PFSK-1 (cell line): ENCODE results near the gene NTM.

Experiments
- POLR2AphosphoS5 ChIP-seq: IDR thresholded peaks from 2 replicates; pipeline ENCODE4 v1.6.1; 2012; ENCODE audit warnings: low read depth, mild to moderate bottlenecking, control low read depth, low read length, moderate library complexity
- SIN3A ChIP-seq: IDR thresholded peaks from 2 replicates; pipeline ENCODE4 v1.6.1; 2012; ENCODE audit warnings: mild to moderate bottlenecking, low read length, moderate library complexity, borderline replicate concordance; ENCODE audit not compliant: insufficient read depth
- TAF1 ChIP-seq: IDR thresholded peaks from 2 replicates; pipeline ENCODE4 v1.6.1; 2012; ENCODE audit warnings: low read length, control low read depth, borderline replicate concordance; ENCODE audit not compliant: insufficient read depth
- TF ChIP-seq, protein P1 (sequence below), 2 experiments: IDR thresholded peaks; 2 replicates each; pipeline versions ENCODE4 v1.6.1 to v1.8.0; 2011 to 2012; ENCODE audit warnings: low read depth in 2 of 2, low read length in 2 of 2, control low read depth in 1 of 2, inconsistent platforms in 1 of 2, mild to moderate bottlenecking in 1 of 2, moderate library complexity in 1 of 2; ENCODE audit not compliant: insufficient read depth in 1 of 2

GRCh38 chr11:132335311-132335710, 964.9 kb downstream of the NTM start:
- TF ChIP-seq TAF1 (no peak), SIN3A (no peak), POLR2AphosphoS5 (no peak)
- TF ChIP-seq, protein P1, sequence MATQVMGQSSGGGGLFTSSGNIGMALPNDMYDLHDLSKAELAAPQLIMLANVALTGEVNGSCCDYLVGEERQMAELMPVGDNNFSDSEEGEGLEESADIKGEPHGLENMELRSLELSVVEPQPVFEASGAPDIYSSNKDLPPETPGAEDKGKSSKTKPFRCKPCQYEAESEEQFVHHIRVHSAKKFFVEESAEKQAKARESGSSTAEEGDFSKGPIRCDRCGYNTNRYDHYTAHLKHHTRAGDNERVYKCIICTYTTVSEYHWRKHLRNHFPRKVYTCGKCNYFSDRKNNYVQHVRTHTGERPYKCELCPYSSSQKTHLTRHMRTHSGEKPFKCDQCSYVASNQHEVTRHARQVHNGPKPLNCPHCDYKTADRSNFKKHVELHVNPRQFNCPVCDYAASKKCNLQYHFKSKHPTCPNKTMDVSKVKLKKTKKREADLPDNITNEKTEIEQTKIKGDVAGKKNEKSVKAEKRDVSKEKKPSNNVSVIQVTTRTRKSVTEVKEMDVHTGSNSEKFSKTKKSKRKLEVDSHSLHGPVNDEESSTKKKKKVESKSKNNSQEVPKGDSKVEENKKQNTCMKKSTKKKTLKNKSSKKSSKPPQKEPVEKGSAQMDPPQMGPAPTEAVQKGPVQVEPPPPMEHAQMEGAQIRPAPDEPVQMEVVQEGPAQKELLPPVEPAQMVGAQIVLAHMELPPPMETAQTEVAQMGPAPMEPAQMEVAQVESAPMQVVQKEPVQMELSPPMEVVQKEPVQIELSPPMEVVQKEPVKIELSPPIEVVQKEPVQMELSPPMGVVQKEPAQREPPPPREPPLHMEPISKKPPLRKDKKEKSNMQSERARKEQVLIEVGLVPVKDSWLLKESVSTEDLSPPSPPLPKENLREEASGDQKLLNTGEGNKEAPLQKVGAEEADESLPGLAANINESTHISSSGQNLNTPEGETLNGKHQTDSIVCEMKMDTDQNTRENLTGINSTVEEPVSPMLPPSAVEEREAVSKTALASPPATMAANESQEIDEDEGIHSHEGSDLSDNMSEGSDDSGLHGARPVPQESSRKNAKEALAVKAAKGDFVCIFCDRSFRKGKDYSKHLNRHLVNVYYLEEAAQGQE (IDR thresholded peaks at IDR 0.05; ENCODE audit: insufficient read depth in 1 of 2, low read depth in 2 of 2, low read length in 2 of 2) = no peak
